C4-2B (cell line): Measurements from ENCODE around the gene ICA1.

Experiments
- H3K27ac ChIP-seq: fragments of 450-650 bp; 2 replicates; pipeline ENCODE4 v1.5.1; 2017
- CTCF ChIP-seq: fragments of 450-650 bp; conservative IDR thresholded peaks from 2 replicates; pipeline ENCODE4 v1.5.1; 2017; ENCODE audit warnings: mild to moderate bottlenecking
- ZFX ChIP-seq: fragments of 450-650 bp; IDR thresholded peaks from 2 replicates; pipeline ENCODE4 v1.6.1; 2017

ICA1 gene

DNA sequence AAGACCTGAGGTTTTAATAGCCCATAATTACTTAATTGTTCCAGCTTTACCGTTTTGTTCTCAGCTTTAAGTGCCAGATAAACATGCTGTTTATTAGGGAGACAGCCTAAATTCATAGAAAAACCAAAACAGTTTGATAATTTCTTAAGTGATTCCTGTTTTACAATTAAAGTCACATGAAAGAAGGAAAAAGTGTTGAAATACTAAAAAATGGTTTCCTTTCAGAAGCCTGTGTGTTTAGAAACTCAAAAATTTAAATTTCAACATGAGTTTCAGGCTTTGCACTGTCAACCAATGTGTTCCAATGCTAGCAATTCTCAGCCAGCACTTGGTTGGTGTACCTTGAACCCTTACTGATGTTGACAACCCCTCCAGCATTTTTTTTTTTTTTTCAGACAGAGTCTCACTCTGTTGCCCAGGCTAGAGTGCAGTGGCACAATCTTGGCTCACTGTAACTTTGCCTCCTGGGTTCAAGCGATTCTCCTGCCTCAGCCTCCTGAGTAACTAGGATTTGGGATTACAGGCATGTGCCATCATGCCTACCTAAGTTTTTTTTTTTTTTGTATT lies 135.3 kb downstream of the ICA1 start:
- H3K27ac ChIP-seq, result no peak overlapping the region
- no peak for TF ChIP-seq ZFX
- no peak for TF ChIP-seq CTCF

DNA sequence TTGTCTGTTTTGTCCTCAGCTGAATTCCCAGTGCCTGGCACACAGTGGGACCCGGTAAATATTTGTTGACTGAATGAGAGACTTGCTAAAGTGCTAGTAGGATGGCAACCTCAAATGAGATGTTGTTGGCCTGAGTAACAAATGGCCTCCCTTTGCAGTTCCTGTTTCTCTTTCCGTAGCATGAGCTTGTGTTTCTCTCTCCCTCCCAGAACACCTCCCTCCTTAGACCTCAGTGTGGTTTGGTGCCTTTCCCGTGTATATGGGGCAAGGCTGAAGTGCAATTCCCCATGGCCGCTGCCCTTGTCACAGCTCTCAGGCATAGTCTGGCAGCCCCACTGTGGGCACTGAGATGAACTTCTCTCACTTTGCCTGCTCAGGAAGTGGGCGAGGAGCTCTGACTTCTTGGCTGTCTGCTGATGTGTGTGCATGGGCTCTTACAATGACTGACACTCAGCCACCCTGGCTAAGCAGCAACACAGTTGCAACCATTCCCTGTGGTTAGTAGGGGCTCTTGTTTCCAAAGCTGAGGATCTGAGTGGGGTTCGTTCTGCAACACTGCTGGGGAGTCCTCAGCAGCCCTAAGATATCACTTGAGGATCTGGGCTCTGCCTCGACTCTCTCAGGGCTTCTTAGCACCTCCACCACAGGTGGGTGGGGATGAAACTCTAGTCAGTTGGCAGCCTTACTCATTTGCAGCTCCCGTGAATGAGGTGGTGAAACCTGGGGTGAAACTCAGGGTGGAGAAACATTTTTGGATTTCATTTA lies 136.1 kb downstream of the ICA1 start:
- no peak overlapping the region for H3K27ac ChIP-seq
- TF ChIP-seq CTCF (no peak), ZFX (no peak)

DNA sequence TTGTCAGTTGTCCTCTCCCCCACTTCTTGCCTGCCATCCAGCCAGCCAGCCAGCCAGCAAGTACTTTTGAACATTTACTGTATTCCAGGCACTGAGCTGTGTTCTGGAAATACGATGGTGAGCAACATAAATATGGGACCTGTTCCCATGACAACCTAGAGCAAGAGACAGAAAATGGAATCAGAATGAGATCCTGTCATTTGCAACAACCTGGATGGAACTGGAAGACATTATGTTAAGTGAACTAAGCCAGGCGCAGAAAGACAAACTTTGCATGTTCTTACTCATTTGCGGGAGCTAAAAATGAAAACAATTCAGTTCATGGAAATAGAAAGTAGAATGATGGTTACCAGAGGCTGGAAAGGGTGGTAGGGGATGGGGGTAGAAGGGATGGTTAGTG lies 140.7 kb downstream of the ICA1 start:
- no peak overlapping the region for H3K27ac ChIP-seq
- TF ChIP-seq CTCF (no peak), ZFX (no peak)

GRCh38 chr7:8120390-8121058 lies 141.4 kb downstream of the ICA1 start:
- TF ChIP-seq ZFX (no peak), CTCF (no peak)
- H3K27ac ChIP-seq, result no peak overlapping the region

- TF ChIP-seq ZFX (no peak), CTCF (no peak)
- H3K27ac ChIP-seq, result no peak overlapping the region
Observed at GRCh38 chr7:8119262-8119661, 142.7 kb downstream of the ICA1 start.

GRCh38 chr7:8117195-8117594 lies 144.8 kb downstream of the ICA1 start:
- H3K27ac ChIP-seq, result no peak overlapping the region
- TF ChIP-seq ZFX (no peak), CTCF (no peak)
